HG03469 (cell line): Measurements from ENCODE around the gene SLC8A1.

Experiments
- ATAC-seq: cut with Tn5 transposase; IDR thresholded peaks from one replicate; pipeline ENCODE4 v1.9.1; 2021; ENCODE audit warnings: mild to moderate bottlenecking, moderate library complexity, moderate number of reproducible peaks; ENCODE audit not compliant: unreplicated experiment

SLC8A1 gene

GRCh38 chr2:40428439-40428838 lies 23.5 kb downstream of the SLC8A1 start:
- ATAC-seq, result no peak

GRCh38 chr2:40421631-40422297 lies 30.1 kb downstream of the SLC8A1 start:
- ATAC-seq, result no peak

GRCh38 chr2:40420478-40420877 lies 31.4 kb downstream of the SLC8A1 start:
- no peak for ATAC-seq

GRCh38 chr2:40419364-40419762 lies 32.5 kb downstream of the SLC8A1 start:
- no peak for ATAC-seq

- no peak for ATAC-seq
Observed at GRCh38 chr2:40418614-40419363, 33.1 kb downstream of the SLC8A1 start.

- no peak for ATAC-seq
Observed at GRCh38 chr2:40416486-40416885, 35.4 kb downstream of the SLC8A1 start.

- ATAC-seq, result no peak
Observed at GRCh38 chr2:40415391-40415790, 36.5 kb downstream of the SLC8A1 start.

GRCh38 chr2:40412456-40412855 lies 39.4 kb downstream of the SLC8A1 start:
- no peak for ATAC-seq

- ATAC-seq, result no peak
Observed at GRCh38 chr2:40410695-40411094, 41.2 kb downstream of the SLC8A1 start.

- no peak for ATAC-seq
Observed at GRCh38 chr2:40409734-40410133, 42.2 kb downstream of the SLC8A1 start.

- no peak for ATAC-seq
Observed at GRCh38 chr2:40406485-40407289, 45.2 kb downstream of the SLC8A1 start.

GRCh38 chr2:40405465-40405864 lies 46.4 kb downstream of the SLC8A1 start:
- no peak for ATAC-seq

- ATAC-seq, result no peak
Observed at GRCh38 chr2:40404517-40404916, 47.4 kb downstream of the SLC8A1 start.

GRCh38 chr2:40403233-40403836 lies 48.6 kb downstream of the SLC8A1 start:
- no peak for ATAC-seq

- ATAC-seq, result no peak
Observed at GRCh38 chr2:40401896-40402295, 50.0 kb downstream of the SLC8A1 start.

- ATAC-seq, result no peak
Observed at GRCh38 chr2:40400336-40400953, 51.4 kb downstream of the SLC8A1 start.

- ATAC-seq, result no peak
Observed at GRCh38 chr2:40397765-40398164, 54.1 kb downstream of the SLC8A1 start.

- no peak for ATAC-seq
Observed at GRCh38 chr2:40396124-40396523, 55.8 kb downstream of the SLC8A1 start.

- ATAC-seq, result no peak
Observed at GRCh38 chr2:40395169-40396073, 56.5 kb downstream of the SLC8A1 start.

GRCh38 chr2:40394597-40394996 lies 57.3 kb downstream of the SLC8A1 start:
- ATAC-seq, result no peak
